SK-N-SH treated with all-trans-retinoic acid at 6 μM for 48 hours (cell line): Measurements from ENCODE around the gene ELMO1.

Experiments
- ARNTL ChIP-seq: fragments of 450-650 bp; formaldehyde crosslinking; IDR thresholded peaks from 2 replicates; pipeline ENCODE4 v1.5.0; 2020; ENCODE audit warnings: low read depth, mild to moderate bottlenecking, moderate library complexity, borderline replicate concordance
- CSDC2 ChIP-seq: fragments of 250-450 bp; sonication (Bioruptor Pico); IDR thresholded peaks from 2 replicates; pipeline ENCODE4 v1.5.0; 2020; ENCODE audit warnings: mild to moderate bottlenecking, moderate library complexity
- ZC3H10 ChIP-seq: fragments of 250-450 bp; sonication (Bioruptor Pico); IDR thresholded peaks from 2 replicates; pipeline ENCODE4 v1.5.1; 2021; ENCODE audit warnings: mild to moderate bottlenecking, moderate library complexity
- ZFP3 ChIP-seq: fragments of 250-450 bp; sonication (Bioruptor Pico); IDR thresholded peaks from 2 replicates; pipeline ENCODE4 v1.5.0; 2020; ENCODE audit warnings: mild to moderate bottlenecking, moderate library complexity
- ZFP30 ChIP-seq: fragments of 450-650 bp; formaldehyde crosslinking; IDR thresholded peaks from 2 replicates; pipeline ENCODE4 v1.5.0; 2022; ENCODE audit warnings: mild to moderate bottlenecking, moderate library complexity
- ZNF8 ChIP-seq: fragments of 450-650 bp; formaldehyde crosslinking; IDR thresholded peaks from 2 replicates; pipeline ENCODE4 v1.5.0; 2020; ENCODE audit warnings: mild to moderate bottlenecking, moderate library complexity
- TF ChIP-seq, protein P1 (sequence below): fragments of 250-450 bp; sonication (Bioruptor Pico); IDR thresholded peaks from 2 replicates; pipeline ENCODE4 v1.5.1; 2020; ENCODE audit warnings: low read depth, mild to moderate bottlenecking, moderate library complexity
- TF ChIP-seq, protein P2 (sequence below): fragments of 250-450 bp; sonication (Bioruptor Pico); IDR thresholded peaks from 2 replicates; pipeline ENCODE4 v1.8.0; 2020; ENCODE audit warnings: mild to moderate bottlenecking, moderate library complexity, borderline replicate concordance

DNA sequence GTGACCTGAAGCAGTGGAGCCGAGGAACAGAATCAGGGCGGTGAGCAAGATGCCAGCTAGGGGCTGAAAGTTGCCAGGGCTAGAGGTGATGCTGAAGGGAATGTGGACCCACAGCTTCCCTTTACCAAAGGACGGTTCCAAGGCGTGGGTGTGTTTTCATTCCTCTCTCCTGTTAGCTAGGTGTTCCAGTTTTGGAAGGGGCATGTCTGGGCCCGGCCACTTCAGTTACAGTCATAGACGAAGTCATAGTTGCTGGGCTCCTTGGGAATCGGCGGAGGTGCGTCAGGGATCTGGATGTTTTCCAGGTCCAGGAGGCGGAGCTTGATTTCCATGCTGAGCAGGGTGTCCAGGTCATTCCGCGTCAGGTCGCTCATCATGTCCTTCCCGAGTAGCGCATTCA lies 593.3 kb downstream of the ELMO1 start:
- TF ChIP-seq, protein P1, sequence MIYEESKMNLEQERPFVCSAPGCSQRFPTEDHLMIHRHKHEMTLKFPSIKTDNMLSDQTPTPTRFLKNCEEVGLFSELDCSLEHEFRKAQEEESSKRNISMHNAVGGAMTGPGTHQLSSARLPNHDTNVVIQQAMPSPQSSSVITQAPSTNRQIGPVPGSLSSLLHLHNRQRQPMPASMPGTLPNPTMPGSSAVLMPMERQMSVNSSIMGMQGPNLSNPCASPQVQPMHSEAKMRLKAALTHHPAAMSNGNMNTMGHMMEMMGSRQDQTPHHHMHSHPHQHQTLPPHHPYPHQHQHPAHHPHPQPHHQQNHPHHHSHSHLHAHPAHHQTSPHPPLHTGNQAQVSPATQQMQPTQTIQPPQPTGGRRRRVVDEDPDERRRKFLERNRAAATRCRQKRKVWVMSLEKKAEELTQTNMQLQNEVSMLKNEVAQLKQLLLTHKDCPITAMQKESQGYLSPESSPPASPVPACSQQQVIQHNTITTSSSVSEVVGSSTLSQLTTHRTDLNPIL (CRISPR knock-in tag), result no peak
- TF ChIP-seq ARNTL (CRISPR knock-in tag), result no peak
- TF ChIP-seq ZFP30 (CRISPR knock-in tag), result no peak
- TF ChIP-seq ZFP3 (CRISPR knock-in tag), result no peak
- TF ChIP-seq ZC3H10 (CRISPR knock-in tag), result no peak
- TF ChIP-seq, protein P2, sequence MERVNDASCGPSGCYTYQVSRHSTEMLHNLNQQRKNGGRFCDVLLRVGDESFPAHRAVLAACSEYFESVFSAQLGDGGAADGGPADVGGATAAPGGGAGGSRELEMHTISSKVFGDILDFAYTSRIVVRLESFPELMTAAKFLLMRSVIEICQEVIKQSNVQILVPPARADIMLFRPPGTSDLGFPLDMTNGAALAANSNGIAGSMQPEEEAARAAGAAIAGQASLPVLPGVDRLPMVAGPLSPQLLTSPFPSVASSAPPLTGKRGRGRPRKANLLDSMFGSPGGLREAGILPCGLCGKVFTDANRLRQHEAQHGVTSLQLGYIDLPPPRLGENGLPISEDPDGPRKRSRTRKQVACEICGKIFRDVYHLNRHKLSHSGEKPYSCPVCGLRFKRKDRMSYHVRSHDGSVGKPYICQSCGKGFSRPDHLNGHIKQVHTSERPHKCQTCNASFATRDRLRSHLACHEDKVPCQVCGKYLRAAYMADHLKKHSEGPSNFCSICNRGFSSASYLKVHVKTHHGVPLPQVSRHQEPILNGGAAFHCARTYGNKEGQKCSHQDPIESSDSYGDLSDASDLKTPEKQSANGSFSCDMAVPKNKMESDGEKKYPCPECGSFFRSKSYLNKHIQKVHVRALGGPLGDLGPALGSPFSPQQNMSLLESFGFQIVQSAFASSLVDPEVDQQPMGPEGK (CRISPR knock-in tag), result no peak
- no peak for TF ChIP-seq CSDC2 (CRISPR knock-in tag)
- no peak for TF ChIP-seq ZNF8 (CRISPR knock-in tag)
